IMR-90 (cell line): Measurements from ENCODE around the gene PPY. TPM values are rescaled to one million over a fixed set of nuclear protein-coding genes. Genes with fewer than 3 reads are reported as not detected.

Experiments
- ATAC-seq: fragments of 200-7000 bp; cut with Tn5 transposase; 2 replicates; pipeline ENCODE4 v1.9.1; 2020; ENCODE audit warnings: low read depth, mild to moderate bottlenecking, moderate library complexity
- BruUV-seq: library from RNA; stranded (reverse); fragments of 400-500 nt; replicated peaks from 2 replicates; lab custom pipeline; 2021; lab: Mats Ljungman, UMichigan
- CTCF ChIA-PET: fragments of 300-600 bp; formaldehyde crosslinking; extraction: SDS; loops from one replicate; lab custom pipeline; 2021; ENCODE audit warnings: antibody characterized with exemption; lab: Yijun Ruan, JAX
- POLR2A ChIA-PET: fragments of 300-600 bp; sonication (Branson Sonifier 250); formaldehyde crosslinking; loops from one replicate; lab custom pipeline; 2022; ENCODE audit warnings: antibody characterized with exemption; ENCODE audit not compliant: unreplicated experiment; lab: Charles Lee
- DNase-seq: peaks from one replicate; pipeline ENCODE4 v3.0.0; 2013
- H2AFZ ChIP-seq: replicated peaks from 2 replicates; pipeline ENCODE3; 2013; ENCODE audit warnings: low read length, mild to moderate bottlenecking; ENCODE audit not compliant: poor library complexity
- H2AK5ac ChIP-seq: 2 replicates; pipeline ENCODE4 v1.6.1; 2013; ENCODE audit warnings: low read depth, low read length, inconsistent platforms
- H2AK9ac ChIP-seq: replicated peaks from 2 replicates; pipeline ENCODE3; 2013; ENCODE audit warnings: mild to moderate bottlenecking, low read depth, low read length, moderate library complexity; ENCODE audit not compliant: poor library complexity
- H2BK120ac ChIP-seq: 2 replicates; pipeline ENCODE4 v1.6.1; 2013; ENCODE audit warnings: low read depth, low read length, inconsistent platforms
- H2BK15ac ChIP-seq: 3 replicates; pipeline ENCODE4 v1.6.1; 2013; ENCODE audit warnings: low read depth, low read length, inconsistent platforms
- H2BK20ac ChIP-seq: 2 replicates; pipeline ENCODE4 v1.6.1; 2013; ENCODE audit warnings: low read depth, mild to moderate bottlenecking, inconsistent platforms, low read length, moderate library complexity
- H2BK5ac ChIP-seq: 2 replicates; pipeline ENCODE4 v1.6.1; 2013; ENCODE audit warnings: mild to moderate bottlenecking, low read depth, low read length, inconsistent platforms; ENCODE audit not compliant: poor library complexity, severe bottlenecking
- H3K14ac ChIP-seq: replicated peaks from 2 replicates; pipeline ENCODE4 v1.6.1; 2013; ENCODE audit warnings: low read depth, low read length, inconsistent platforms
- H3K18ac ChIP-seq: 2 replicates; pipeline ENCODE4 v1.6.1; 2013; ENCODE audit warnings: low read depth, low read length, control low read depth
- H3K23ac ChIP-seq: 2 replicates; pipeline ENCODE4 v1.6.1; 2013; ENCODE audit warnings: low read depth, low read length, inconsistent platforms
- H3K27ac ChIP-seq: 2 replicates; pipeline ENCODE4 v1.5.1; 2013; ENCODE audit warnings: mild to moderate bottlenecking, control low read depth, low read length; ENCODE audit not compliant: insufficient read depth
- H3K27me3 ChIP-seq: 2 replicates; pipeline ENCODE4 v1.6.1; 2013; ENCODE audit warnings: low read length; ENCODE audit not compliant: control insufficient read depth, insufficient read depth
- H3K36me3 ChIP-seq: 2 replicates; pipeline ENCODE4 v1.6.1; 2013; ENCODE audit warnings: low read length, mixed read lengths; ENCODE audit not compliant: control insufficient read depth, insufficient read depth
- H3K4ac ChIP-seq: 2 replicates; pipeline ENCODE4 v1.6.1; 2013; ENCODE audit warnings: low read depth, low read length, inconsistent platforms
- H3K4me1 ChIP-seq: 2 replicates; pipeline ENCODE4 v1.6.1; 2013; ENCODE audit warnings: low read length, mixed read lengths; ENCODE audit not compliant: control insufficient read depth, insufficient read depth
- H3K4me2 ChIP-seq: 2 replicates; pipeline ENCODE4 v1.6.1; 2013; ENCODE audit warnings: low read depth, mild to moderate bottlenecking, control low read depth, low read length, moderate library complexity
- H3K4me3 ChIP-seq: 2 replicates; pipeline ENCODE4 v1.5.1; 2013; ENCODE audit warnings: low read depth, mild to moderate bottlenecking, control low read depth, low read length, moderate library complexity; ENCODE audit not compliant: insufficient read depth
- H3K56ac ChIP-seq: 2 replicates; pipeline ENCODE4 v1.6.1; 2013; ENCODE audit warnings: low read length, inconsistent platforms; ENCODE audit not compliant: insufficient read depth; ENCODE audit errors: extremely low read depth
- H3K79me1 ChIP-seq, 2 experiments: 2 replicates each; pipeline ENCODE4 v1.6.1; 2013; ENCODE audit warnings: low read length in 2 of 2, inconsistent platforms in 1 of 2, low read depth in 1 of 2
- H3K9ac ChIP-seq: 2 replicates; pipeline ENCODE4 v1.6.1; 2013; ENCODE audit warnings: low read depth, low read length, control low read depth
- H3K9me1 ChIP-seq: 2 replicates; pipeline ENCODE4 v1.6.1; 2013; ENCODE audit warnings: low read length, inconsistent platforms; ENCODE audit not compliant: insufficient read depth
- H3K9me3 ChIP-seq: 2 replicates; pipeline ENCODE4 v1.6.1; 2013; ENCODE audit warnings: low read length; ENCODE audit not compliant: control insufficient read depth, insufficient read depth
- H4K20me1 ChIP-seq: 2 replicates; pipeline ENCODE4 v1.6.1; 2013; ENCODE audit warnings: low read length, inconsistent platforms; ENCODE audit not compliant: insufficient read depth
- H4K5ac ChIP-seq: 2 replicates; pipeline ENCODE4 v1.6.1; 2013; ENCODE audit warnings: mild to moderate bottlenecking, low read depth, low read length, control low read depth
- H4K8ac ChIP-seq, 2 experiments: 2 replicates each; pipeline ENCODE4 v1.6.1; 2013; ENCODE audit warnings: low read depth in 2 of 2, low read length in 2 of 2, control low read depth in 1 of 2, inconsistent platforms in 1 of 2
- H4K91ac ChIP-seq: 2 replicates; pipeline ENCODE4 v1.6.1; 2013; ENCODE audit warnings: low read depth, low read length, inconsistent platforms; ENCODE audit not compliant: insufficient read depth
- BHLHE40 ChIP-seq: fragments of 150-350 bp; IDR thresholded peaks from 2 replicates; pipeline ENCODE4 v1.6.1; 2016; ENCODE audit warnings: mild to moderate bottlenecking, low read depth, low read length
- CHD1 ChIP-seq: IDR thresholded peaks from 2 replicates; pipeline ENCODE4 v1.6.1; 2012; ENCODE audit warnings: low read depth, low read length, improper control_type of control experiment
- MAZ ChIP-seq: IDR thresholded peaks from 2 replicates; pipeline ENCODE4 v1.6.1; 2012; ENCODE audit warnings: low read depth, mild to moderate bottlenecking, low read length, improper control_type of control experiment, moderate library complexity, borderline replicate concordance
- RCOR1 ChIP-seq: IDR thresholded peaks from 2 replicates; pipeline ENCODE4 v1.6.1; 2012; ENCODE audit warnings: mild to moderate bottlenecking, low read length, improper control_type of control experiment; ENCODE audit not compliant: insufficient replicate concordance
- RFX5 ChIP-seq: IDR thresholded peaks from 2 replicates; pipeline ENCODE4 v1.8.0; 2012; ENCODE audit warnings: low read depth, mild to moderate bottlenecking, low read length, moderate library complexity
- WGBS, 2 experiments: methylation state at CpG; one replicate each; pipeline versions ENCODE4 v1.1.5 to v1.1.7; 2013; ENCODE audit warnings: missing lambda C conversion rate in 2 of 2; ENCODE audit not compliant: insufficient read length in 1 of 2; ENCODE audit errors: extremely low coverage in 2 of 2; 5-methylcytosine and 5-hydroxymethylcytosine counted together
- dilution Hi-C: fragments of 300-500 bp; cut with HindIII; formaldehyde crosslinking; loops from one replicate; pipeline ENCODE4 v1.14.3; 2018; ENCODE audit warnings: low sequenced_read_pairs; ENCODE audit not compliant: unreplicated experiment
- in situ Hi-C: fragments of 300-500 bp; cut with MboI; formaldehyde crosslinking; loops from 3 replicates; pipeline ENCODE4 v1.14.3; 2019; ENCODE audit warnings: low sequenced_read_pairs, inconsistent platforms, mixed read lengths
- intact Hi-C: fragments of 100-400 bp; cut with micrococcal nuclease; formaldehyde crosslinking; loops from 2 replicates; pipeline ENCODE4 v1.10.0; 2022
- polyA plus RNA-seq, 3 experiments: library from polyadenylated mRNA; depleted of rRNA; stranded (reverse); fragments of >200 nt; gene quantifications; 2 replicates each; pipeline ENCODE4 v1.2.3, GENCODE V29; 2012; ENCODE audit warnings: low replicate concordance in 1 of 3
- total RNA-seq: library from RNA; depleted of rRNA; stranded (reverse); fragments of >200 nt; gene quantifications from 2 replicates; pipeline ENCODE4 v1.2.3, GENCODE V29; 2012

PPY gene
- total and polyA plus RNA-seq, 2 of the 4 experiments (the other 2 are of a cell fraction): not detected

GRCh38 chr17:43906951-43907424, 35.3 kb downstream of the PPY start:
- ChIA-PET CTCF (interaction anchor here (0.7 to 1.9 kb wide), 2 partner anchors 29 to 34 kb away, joined by 4 to 6 read pairs; no protein-coding TSS in a partner anchor), POLR2A (no interaction called here)

More at GRCh38 chr17:43906951-43907424, 35.3 kb downstream of the PPY start:
- Histone ChIP-seq H2BK15ac (no peak overlapping the region), H3K56ac (no peak overlapping the region), H3K9me3 (no peaks in the 10 kb centered on the region), H3K27me3 (peaks cover 14% of the 10 kb centered on the region; the same call in 1 of the 2 replicates), H4K8ac (no peak overlapping the region; a peak in 2 of 4 replicates), H2BK5ac (no peak overlapping the region), H3K4me3 (peak overlapping the region; percentile 57), H3K9me1 (0 out of 2 replicates have a peak, but pooled peaks cover 4% of the 10 kb centered on the region), H3K27ac (no peak overlapping the region; the same call in 1 of the 2 replicates), H3K9ac (peak overlapping the region; percentile 47), H4K20me1 (peaks cover 8% of the 10 kb centered on the region), H3K4me1 (peaks cover 6% of the 10 kb centered on the region), H3K4me2 (peak overlapping the region; percentile 98), H3K36me3 (no peaks in the 10 kb centered on the region), H2BK20ac (no peak overlapping the region), H3K4ac (no peak overlapping the region), H4K5ac (no peak overlapping the region), H3K23ac (no peak overlapping the region), H3K14ac (no peak overlapping the region; the same call in 1 of the 2 replicates), H2AK5ac (no peak overlapping the region), H2BK120ac (no peak overlapping the region), H2AFZ (peak overlapping the region; percentile 95), H2AK9ac (no peak overlapping the region), H4K91ac (no peak overlapping the region), H3K18ac (no peak overlapping the region), H3K79me1 (no peaks in the 10 kb centered on the region)
- ATAC-seq (peak; percentile 8), DNase-seq (no peak)
- TF ChIP-seq MAZ (no peak), BHLHE40 (no peak), RFX5 (no peak), RCOR1 (no peak), CHD1 (no peak)
- in situ Hi-C loops (no loop called here), intact Hi-C loops (no loop called here), dilution Hi-C loops (no loop called here)
- BruUV-seq: no TSS peak
- WGBS, 2 experiments: 0% methylated on average over 10 of the region's 29 CpGs; no CpG with 5 or more reads in 1 of the 2 experiments
